Neural progenitor cell (in vitro differentiated cells): ENCODE data around the gene PTPN5. TPM values are rescaled to one million over a fixed set of nuclear protein-coding genes. Genes with fewer than 3 reads are reported as not detected.

Experiments
- DNase-seq: peaks from one replicate; pipeline ENCODE4 v3.0.0-alpha.2; 2016; ENCODE audit warnings: low spot score
- H2AFZ ChIP-seq: fragments of 200-600 bp; sonication (generic); replicated peaks from 2 replicates; pipeline ENCODE4 v1.6.1; 2016; ENCODE audit warnings: antibody characterized with exemption
- H3F3A ChIP-seq: fragments of 200-600 bp; sonication (generic); 2 replicates; pipeline ENCODE4 v1.6.1; 2016; ENCODE audit warnings: antibody characterized with exemption, low read depth
- H3K27ac ChIP-seq: fragments of 200-600 bp; sonication (generic); 2 replicates; pipeline ENCODE4 v1.5.1; 2016; ENCODE audit warnings: mild to moderate bottlenecking
- H3K27me3 ChIP-seq: fragments of 200-600 bp; sonication (generic); 2 replicates; pipeline ENCODE4 v1.6.1; 2016; ENCODE audit warnings: mild to moderate bottlenecking, moderate library complexity
- H3K36me3 ChIP-seq: fragments of 200-600 bp; sonication (generic); 2 replicates; pipeline ENCODE4 v1.5.1; 2016
- H3K4me1 ChIP-seq: fragments of 200-600 bp; sonication (generic); 2 replicates; pipeline ENCODE4 v1.6.1; 2016; ENCODE audit warnings: mixed run types
- H3K4me2 ChIP-seq: fragments of 200-600 bp; sonication (generic); 2 replicates; pipeline ENCODE4 v1.6.1; 2016
- H3K4me3 ChIP-seq: fragments of 200-600 bp; sonication (generic); 2 replicates; pipeline ENCODE4 v1.5.1; 2016
- H3K79me2 ChIP-seq: fragments of 200-600 bp; sonication (generic); 2 replicates; pipeline ENCODE4 v1.6.1; 2016; ENCODE audit warnings: low read depth
- H3K9ac ChIP-seq: fragments of 200-600 bp; sonication (generic); 2 replicates; pipeline ENCODE4 v1.6.1; 2016
- H3K9me3 ChIP-seq: fragments of 200-600 bp; sonication (generic); 2 replicates; pipeline ENCODE4 v1.5.1; 2016; ENCODE audit warnings: low read depth
- H4K20me1 ChIP-seq: fragments of 200-600 bp; sonication (generic); 2 replicates; pipeline ENCODE4 v1.6.1; 2016; ENCODE audit warnings: low read depth
- H3K27ac Mint-ChIP-seq: 3 replicates; pipeline ENCODE4 v1.8.0; 2021; ENCODE audit warnings: mixed read lengths
- H3K27me3 Mint-ChIP-seq: 2 replicates; pipeline ENCODE4 v1.8.0; 2022; ENCODE audit warnings: low read depth, mild to moderate bottlenecking, inconsistent platforms, moderate library complexity, mixed read lengths; ENCODE audit not compliant: insufficient read depth
- H3K36me3 Mint-ChIP-seq: 3 replicates; pipeline ENCODE4 v1.8.0; 2021; ENCODE audit warnings: mixed read lengths
- H3K4me1 Mint-ChIP-seq: 3 replicates; pipeline ENCODE4 v1.8.0; 2021; ENCODE audit warnings: mixed read lengths
- H3K4me3 Mint-ChIP-seq: 3 replicates; pipeline ENCODE4 v1.8.0; 2021; ENCODE audit warnings: mild to moderate bottlenecking, moderate library complexity, mixed read lengths
- H3K9me3 Mint-ChIP-seq: 3 replicates; pipeline ENCODE4 v1.8.0; 2020; ENCODE audit warnings: mixed read lengths
- CTCF ChIP-seq: fragments of 200-600 bp; sonication (generic); IDR thresholded peaks from 2 replicates; pipeline ENCODE4 v1.5.1; 2017; ENCODE audit warnings: antibody characterized with exemption, mild to moderate bottlenecking
- EZH2 ChIP-seq: fragments of 200-600 bp; sonication (generic); IDR thresholded peaks from 2 replicates; pipeline ENCODE4 v1.6.1; 2017; ENCODE audit warnings: antibody characterized with exemption, mild to moderate bottlenecking, moderate library complexity
- EZH2phosphoT487 ChIP-seq: fragments of 200-600 bp; sonication (generic); IDR thresholded peaks from 2 replicates; pipeline ENCODE4 v1.6.1; 2017; ENCODE audit warnings: antibody characterized with exemption
- total RNA-seq: library from RNA; depleted of rRNA; stranded (reverse); fragments of >200 nt; gene quantifications from 2 replicates; pipeline ENCODE4 v1.2.3, GENCODE V29; 2015; ENCODE audit warnings: low replicate concordance

The PTPN5 gene
- total RNA-seq, 1 donor from 2014 or later = 8.5 TPM

- no peak for DNase-seq
- no peak overlapping the region for H3K27ac ChIP-seq
These were observed 23.1 kb downstream of the PTPN5 start for GRCh38 chr11:18768472-18768901.

GRCh38 chr11:18766015-18766414 lies 25.6 kb downstream of the PTPN5 start:
- H3K36me3 ChIP-seq = no peaks in the 10 kb centered on the region
- DNase-seq = no peak

More at GRCh38 chr11:18768472-18768901, 23.1 kb downstream of the PTPN5 start:
- no peak overlapping the region for H3K27ac Mint-ChIP-seq
- H3F3A ChIP-seq = no peaks in the 10 kb centered on the region
- TF ChIP-seq EZH2phosphoT487 (no peak), EZH2 (no peak), CTCF (no peak)
- no peaks in the 10 kb centered on the region for H3K9me3 ChIP-seq
- no peaks in the 10 kb centered on the region for H3K36me3 Mint-ChIP-seq
- H3K4me1 ChIP-seq = no peaks in the 10 kb centered on the region
- no peaks in the 10 kb centered on the region for H3K9me3 Mint-ChIP-seq
- H3K36me3 ChIP-seq = no peaks in the 10 kb centered on the region
- no peaks in the 10 kb centered on the region for H3K79me2 ChIP-seq
- no peak overlapping the region for H3K4me2 ChIP-seq
- H3K27me3 Mint-ChIP-seq = peaks cover 15% of the 10 kb centered on the region
- no peaks in the 10 kb centered on the region for H4K20me1 ChIP-seq
- H3K9ac ChIP-seq = no peak overlapping the region
- no peak overlapping the region for H3K4me3 ChIP-seq
- no peak overlapping the region for H2AFZ ChIP-seq
- H3K4me1 Mint-ChIP-seq = no peaks in the 10 kb centered on the region
- H3K27me3 ChIP-seq = no peaks in the 10 kb centered on the region
- H3K4me3 Mint-ChIP-seq = no peak overlapping the region

GRCh38 chr11:18765554-18765953 lies 26.0 kb downstream of the PTPN5 start:
- peaks cover 13% of the 10 kb centered on the region for H3K27me3 Mint-ChIP-seq
- no peak for TF ChIP-seq EZH2phosphoT487
- TF ChIP-seq EZH2 = no peak
- no peak for TF ChIP-seq CTCF
- H3K36me3 Mint-ChIP-seq = no peaks in the 10 kb centered on the region

More at GRCh38 chr11:18766015-18766414, 25.6 kb downstream of the PTPN5 start:
- Mint-ChIP-seq H3K4me1 (no peaks in the 10 kb centered on the region), H3K4me3 (no peak overlapping the region), H3K27me3 (peaks cover 13% of the 10 kb centered on the region), H3K27ac (no peak overlapping the region), H3K36me3 (no peaks in the 10 kb centered on the region), H3K9me3 (no peaks in the 10 kb centered on the region)
- Histone ChIP-seq H2AFZ (no peak overlapping the region), H3F3A (no peaks in the 10 kb centered on the region), H3K4me2 (no peak overlapping the region), H3K4me1 (no peaks in the 10 kb centered on the region), H3K9ac (no peak overlapping the region), H3K9me3 (no peaks in the 10 kb centered on the region), H3K27ac (no peak overlapping the region), H3K79me2 (no peaks in the 10 kb centered on the region), H3K27me3 (no peaks in the 10 kb centered on the region), H4K20me1 (no peaks in the 10 kb centered on the region), H3K4me3 (no peak overlapping the region)
- TF ChIP-seq EZH2 = no peak
- TF ChIP-seq EZH2phosphoT487 = no peak
- TF ChIP-seq CTCF = no peak

More at GRCh38 chr11:18765554-18765953, 26.0 kb downstream of the PTPN5 start:
- Histone ChIP-seq H3K9ac (no peak overlapping the region), H3K4me1 (no peaks in the 10 kb centered on the region), H3K36me3 (no peaks in the 10 kb centered on the region), H4K20me1 (no peaks in the 10 kb centered on the region), H3K9me3 (no peaks in the 10 kb centered on the region), H3K4me2 (no peak overlapping the region), H3K79me2 (no peaks in the 10 kb centered on the region), H3F3A (no peaks in the 10 kb centered on the region), H2AFZ (no peak overlapping the region), H3K27ac (no peak overlapping the region), H3K27me3 (no peaks in the 10 kb centered on the region), H3K4me3 (no peak overlapping the region)
- no peaks in the 10 kb centered on the region for H3K9me3 Mint-ChIP-seq
- H3K4me3 Mint-ChIP-seq = no peak overlapping the region
- DNase-seq = no peak
- no peaks in the 10 kb centered on the region for H3K4me1 Mint-ChIP-seq
- no peak overlapping the region for H3K27ac Mint-ChIP-seq
